GM19467 (cell line): ENCODE results near the gene PRRT4.

Source experiments
- ATAC-seq: cut with Tn5 transposase; IDR thresholded peaks from one replicate; pipeline ENCODE4 v1.9.1; 2021; ENCODE audit warnings: mild to moderate bottlenecking, moderate library complexity; ENCODE audit not compliant: unreplicated experiment

PRRT4 gene

GRCh38 chr7:128376077-128376476 is 14.6 kb upstream of the PRRT4 start:
- ATAC-seq: no peak

- ATAC-seq: no peak
Measured at GRCh38 chr7:128374041-128374440, 12.6 kb upstream of the PRRT4 start.

DNA sequence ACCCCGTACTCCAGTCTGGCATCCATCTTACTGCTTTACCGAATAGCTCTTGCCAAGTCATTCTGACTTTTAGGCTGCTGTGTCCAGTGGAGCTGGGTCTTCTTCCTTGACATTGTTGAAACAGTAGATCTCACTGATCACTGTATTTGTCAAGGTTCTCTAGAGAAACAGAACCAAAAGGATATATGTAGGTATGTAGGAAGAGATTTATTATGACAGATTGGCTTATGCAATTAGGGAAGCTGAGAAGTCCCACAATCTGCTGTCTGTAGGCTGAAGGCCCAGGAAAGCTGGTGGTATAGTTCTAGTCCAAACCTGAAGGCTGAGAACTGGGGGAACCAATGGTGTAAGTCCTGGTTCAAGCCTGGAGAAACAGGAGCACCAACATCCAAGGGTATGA is 12.1 kb upstream of the PRRT4 start:
- no peak for ATAC-seq

- ATAC-seq: no peak
Measured at GRCh38 chr7:128370491-128370890, 9.0 kb upstream of the PRRT4 start.

- no peak for ATAC-seq
Measured at GRCh38 chr7:128366986-128367385, 5.5 kb upstream of the PRRT4 start.

DNA sequence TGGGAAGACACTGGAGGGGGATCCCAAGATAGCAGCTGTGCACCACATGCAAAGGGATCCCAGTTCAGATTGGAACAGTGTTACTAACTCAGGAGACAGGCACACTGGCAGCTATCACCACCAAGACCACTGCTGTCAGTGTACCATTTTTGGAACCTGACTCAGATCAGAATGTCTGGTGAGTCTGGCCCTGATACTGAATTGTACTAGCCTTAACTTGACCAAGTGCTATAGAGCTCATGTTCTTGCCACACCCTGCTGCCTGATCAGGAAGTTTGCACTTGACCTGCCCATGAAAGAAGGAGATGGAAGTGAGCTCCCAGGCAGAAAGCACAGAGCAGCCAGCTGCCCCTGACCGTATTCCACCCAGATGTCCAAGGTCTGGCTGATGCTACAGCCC is 4.8 kb upstream of the PRRT4 start:
- ATAC-seq: no peak

DNA sequence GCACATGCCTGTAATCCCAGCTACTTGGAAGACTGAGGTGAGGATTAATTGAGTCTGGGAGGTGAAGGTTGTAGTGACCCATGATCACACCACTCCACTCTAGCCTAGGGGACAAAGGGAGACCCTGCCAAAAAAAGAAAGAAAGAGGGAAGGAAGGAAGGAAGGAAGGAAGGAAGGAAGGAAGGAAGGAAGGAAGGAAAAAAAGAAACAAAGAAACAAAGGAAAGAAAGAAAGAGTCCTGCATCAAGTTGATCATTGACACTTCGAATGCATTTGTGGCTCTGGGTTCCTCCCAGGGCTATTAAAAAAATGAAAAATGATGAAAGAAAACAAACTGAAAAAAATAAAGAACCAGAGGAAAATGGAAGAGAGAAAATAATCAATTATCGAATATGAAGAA is 3.9 kb upstream of the PRRT4 start:
- no peak for ATAC-seq

DNA sequence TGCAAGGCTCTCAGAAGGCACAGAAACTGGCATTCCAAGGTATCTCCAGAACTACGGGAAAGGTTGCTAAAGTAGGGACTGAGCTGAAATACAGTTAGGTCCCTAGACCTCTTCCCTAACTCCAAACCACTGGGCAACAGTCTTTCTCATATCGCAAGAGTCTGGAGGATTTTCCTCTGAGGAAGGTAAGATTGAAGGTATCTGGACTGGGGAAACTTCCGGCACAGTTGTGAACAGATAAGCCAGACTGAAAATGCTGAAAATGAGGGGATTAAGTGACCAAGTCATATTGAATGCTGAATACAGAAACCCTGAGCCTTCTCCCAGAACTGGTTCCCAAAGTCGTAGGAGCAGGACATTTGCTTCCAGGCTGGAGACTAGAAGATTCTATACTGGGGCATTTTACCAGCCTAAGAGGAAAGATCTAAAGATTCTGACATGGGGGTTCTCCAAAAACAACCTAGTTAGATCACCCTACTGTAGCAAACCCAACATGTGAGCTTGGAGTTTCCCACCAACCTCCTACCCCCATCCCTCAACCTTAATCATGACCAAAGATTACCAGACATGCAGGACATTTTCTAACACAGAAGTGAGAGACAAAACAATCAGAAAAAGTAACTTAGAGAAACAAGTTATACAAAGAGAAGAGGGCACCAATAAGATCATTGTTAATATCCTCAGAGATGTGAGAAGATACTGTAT is 2.8 kb upstream of the PRRT4 start:
- no peak for ATAC-seq

DNA sequence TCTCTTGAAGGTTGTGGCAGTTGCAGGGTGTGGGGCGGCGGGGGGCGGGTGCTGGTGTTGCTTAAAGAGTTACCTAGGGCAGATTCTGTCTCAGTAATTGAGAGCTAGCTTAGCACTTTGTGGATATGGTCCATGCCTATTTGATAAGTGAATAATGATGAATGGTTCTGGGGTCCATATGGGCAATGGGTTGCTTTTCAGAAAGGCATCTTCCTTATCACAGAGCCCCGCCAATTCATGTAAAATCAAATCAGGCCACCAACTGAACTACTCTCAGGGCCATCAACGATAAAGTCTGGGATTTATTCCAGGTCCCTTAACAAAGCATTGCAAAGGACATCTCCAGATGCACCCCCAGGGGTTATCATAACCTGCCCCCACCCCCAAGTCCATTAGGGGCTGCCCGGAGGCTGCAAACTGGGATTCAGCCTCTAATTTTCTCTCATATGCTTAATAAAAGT is 1.8 kb upstream of the PRRT4 start:
- ATAC-seq: no peak

- no peak for ATAC-seq
Measured at GRCh38 chr7:128362670-128363069, 1.2 kb upstream of the PRRT4 start.

DNA sequence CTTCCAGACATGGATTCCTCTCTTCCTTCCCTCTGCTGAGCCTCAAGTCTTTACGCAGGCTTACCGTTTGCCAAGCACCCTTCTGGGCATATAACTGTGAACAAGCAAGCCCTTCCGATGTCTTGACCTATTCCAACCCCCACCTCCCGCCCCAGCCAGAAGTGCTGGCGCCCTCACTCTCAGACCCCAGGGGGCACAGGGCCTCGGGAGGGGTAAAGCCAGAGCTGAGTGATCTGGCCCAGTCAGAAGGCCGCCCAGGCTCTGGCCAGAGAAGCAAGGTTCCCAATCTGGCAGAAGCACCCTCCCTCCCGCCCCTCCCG is 1.2 kb downstream of the PRRT4 start:
- ATAC-seq: no peak

DNA sequence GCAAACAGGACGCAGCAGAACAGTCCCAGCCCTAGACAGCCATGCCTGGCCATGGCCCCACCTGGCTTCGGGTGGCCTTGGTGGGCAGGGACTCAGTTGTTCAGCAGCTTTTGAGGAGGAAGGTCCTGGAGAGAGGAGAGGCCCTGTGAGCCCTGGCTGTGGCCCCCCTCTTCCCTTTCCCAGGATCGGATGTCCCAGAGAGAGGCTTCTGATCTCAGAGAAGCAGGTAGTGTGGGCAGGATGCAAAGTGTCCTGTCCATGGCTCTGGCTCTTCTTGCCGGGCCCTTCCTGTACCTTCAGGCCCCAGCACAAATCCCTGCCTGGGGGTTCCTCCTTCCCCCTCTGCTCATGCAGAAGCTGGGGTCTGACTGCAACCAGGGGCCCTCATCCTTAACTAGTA is 1.6 kb downstream of the PRRT4 start:
- ATAC-seq: no peak

DNA sequence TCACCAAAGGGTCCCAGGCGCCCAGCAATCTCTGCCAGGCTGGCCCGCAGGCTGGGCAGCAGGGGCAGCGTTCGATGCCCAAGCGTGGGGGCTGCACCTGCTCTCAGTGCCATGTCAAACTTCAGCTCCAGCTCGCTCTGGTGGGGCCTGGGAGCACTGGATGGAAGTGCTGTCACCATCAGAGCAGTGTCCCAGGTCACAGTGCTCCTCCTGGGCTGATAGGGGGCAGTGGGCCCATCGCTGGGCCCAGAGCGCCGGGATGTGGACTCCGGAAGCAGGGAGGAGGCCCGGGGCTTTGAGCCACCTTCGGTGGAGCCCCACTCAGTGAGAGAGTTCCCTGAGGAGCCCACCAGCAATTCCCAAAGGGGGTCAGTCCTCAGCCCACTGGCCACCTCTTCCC is 2.2 kb downstream of the PRRT4 start:
- ATAC-seq: no peak

DNA sequence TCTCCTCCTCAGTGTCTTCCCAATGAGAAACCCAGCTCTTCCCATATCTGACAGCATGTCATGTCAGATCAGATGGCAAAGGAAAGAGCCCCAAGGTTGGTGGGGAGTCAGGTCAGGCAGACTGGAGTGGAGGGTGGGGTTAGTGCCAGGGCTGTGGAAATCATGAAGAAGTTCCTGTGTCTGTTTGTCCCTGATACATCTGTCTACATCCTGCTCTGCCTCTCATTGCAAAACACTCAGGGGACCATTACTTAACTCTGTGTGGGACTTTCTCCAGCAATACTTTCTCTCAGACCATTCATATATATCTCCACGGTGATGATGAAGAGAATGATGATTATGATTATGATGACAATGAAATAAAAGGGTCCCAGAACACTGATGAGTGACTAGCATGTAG is 3.3 kb downstream of the PRRT4 start:
- ATAC-seq: no peak

DNA sequence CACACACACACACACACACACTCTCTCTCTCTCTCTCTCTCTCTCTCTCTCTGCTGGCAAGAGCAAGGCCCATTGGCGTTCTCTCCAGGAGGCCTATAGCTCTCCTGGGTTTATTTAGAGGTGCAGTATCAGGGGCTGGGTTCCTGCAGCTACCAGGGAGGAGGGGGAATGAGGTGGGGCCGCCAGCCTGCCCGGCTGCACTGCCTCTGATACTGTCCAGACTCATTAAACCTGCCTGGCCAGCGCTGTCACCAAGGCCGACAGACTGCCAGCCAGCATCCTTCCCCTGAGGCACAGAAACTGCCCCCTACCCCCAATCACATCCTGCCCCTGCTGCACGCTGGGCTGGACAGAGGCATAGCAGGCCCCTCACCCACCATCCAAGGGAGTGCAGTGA is 4.3 kb downstream of the PRRT4 start:
- no peak for ATAC-seq

DNA sequence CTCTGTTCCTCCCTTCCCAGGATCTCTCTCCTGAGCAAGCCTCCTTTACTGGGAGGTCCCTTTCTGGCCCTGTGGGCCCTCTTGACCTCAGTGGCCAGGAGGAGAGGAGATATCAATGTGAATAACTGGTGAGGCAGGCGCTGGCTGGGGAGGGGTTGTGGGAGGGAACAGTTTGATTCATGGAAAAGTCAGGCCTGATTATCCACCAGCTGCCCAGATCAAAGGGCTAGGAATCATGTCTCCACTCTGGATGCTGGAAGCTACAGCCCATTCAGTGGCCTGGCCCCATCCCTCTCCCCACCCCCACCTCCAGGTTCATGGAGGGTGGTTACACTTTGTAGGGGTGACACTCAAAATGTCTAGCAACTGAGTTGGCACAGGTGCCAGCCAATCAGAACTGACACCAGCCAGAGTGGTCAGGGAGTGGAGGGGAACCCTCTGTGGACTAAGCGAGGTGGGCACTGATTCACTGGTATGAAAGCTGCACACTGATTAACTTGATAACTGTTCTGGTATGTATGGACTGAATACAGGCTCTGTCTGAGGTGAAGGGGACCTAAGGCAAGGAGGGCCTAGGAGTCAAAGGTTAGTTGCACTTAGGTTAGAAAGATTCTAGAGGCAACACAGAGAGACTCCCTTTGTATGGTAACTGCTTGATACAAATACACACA is 4.8 kb downstream of the PRRT4 start:
- no peak for ATAC-seq

DNA sequence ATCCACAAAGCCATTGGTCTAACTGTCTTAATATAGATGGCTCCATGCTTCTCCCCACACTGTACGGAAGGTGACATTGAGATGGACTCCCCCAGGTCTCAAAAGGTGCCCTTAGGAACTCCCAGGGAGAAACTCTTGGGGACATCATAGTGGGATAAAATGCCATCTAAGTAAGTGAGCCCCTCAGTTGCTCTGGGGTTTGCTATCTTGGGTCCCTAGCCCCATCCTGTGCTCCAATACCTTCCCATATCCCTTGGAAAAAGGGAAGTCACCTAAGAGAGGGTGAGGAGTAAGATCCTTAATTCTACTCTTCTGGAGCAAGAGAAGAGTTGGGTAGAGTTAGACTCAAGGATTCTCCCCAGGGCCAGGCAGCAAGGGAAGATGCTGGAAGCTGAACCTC is 7.9 kb downstream of the PRRT4 start:
- ATAC-seq: no peak

DNA sequence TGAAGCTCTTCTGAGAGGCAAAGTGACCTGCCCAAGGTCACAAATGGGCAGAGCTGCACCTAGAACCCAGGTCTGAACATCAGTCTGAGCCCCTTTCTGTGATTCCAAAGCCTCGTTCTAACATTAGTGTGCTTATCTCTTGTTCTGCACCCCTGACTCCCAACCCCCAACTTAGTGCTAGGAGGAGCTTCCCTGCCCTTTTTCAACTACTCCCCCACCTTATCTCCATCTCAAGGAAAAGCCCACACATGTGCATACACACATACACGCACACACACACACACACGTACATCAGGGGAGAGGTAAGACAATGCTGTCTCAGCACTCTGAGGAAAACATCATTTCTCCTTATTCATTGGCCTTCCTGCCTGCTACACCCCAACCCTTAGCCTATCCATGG is 8.3 kb downstream of the PRRT4 start:
- no peak for ATAC-seq

DNA sequence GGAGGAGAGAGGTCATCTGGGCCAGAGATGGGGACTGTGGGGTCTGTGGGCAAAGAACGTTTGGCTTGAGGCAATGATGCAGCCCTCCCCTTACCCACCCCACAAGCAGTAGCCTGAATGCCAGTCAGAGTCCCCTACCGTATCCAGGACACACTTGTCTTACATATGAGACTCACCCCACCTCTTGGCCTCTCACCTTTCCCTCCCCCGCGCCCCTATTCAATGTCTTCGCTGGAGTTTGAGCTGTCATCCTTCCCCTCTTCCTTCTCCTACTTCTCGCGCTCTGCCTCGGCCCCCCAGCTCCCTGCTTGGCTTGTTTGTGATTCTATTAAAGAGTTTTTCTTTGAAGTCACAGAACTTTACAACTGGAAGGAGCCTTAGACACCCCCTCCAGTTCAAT is 8.9 kb downstream of the PRRT4 start:
- ATAC-seq: no peak

DNA sequence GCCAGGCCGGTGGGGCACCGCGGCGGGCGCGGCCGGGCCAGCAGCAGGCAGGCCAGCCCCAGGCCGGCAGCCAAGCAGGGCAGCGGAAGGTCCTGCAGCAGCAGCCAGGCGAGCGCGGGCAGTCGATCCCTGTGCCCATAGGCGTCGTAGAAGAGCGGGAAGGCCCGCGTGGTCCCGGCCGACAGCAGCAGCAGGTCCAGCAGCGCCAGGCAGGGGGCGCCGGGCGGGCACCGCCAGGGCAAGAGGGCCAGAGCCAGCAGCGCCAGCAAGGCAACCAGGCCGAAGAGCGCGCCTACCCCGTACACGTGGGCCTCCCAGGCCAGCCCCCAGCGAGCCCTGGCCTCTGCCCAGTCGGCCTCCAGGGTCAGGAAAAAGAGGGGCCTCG is 9.3 kb downstream of the PRRT4 start:
- no peak for ATAC-seq

DNA sequence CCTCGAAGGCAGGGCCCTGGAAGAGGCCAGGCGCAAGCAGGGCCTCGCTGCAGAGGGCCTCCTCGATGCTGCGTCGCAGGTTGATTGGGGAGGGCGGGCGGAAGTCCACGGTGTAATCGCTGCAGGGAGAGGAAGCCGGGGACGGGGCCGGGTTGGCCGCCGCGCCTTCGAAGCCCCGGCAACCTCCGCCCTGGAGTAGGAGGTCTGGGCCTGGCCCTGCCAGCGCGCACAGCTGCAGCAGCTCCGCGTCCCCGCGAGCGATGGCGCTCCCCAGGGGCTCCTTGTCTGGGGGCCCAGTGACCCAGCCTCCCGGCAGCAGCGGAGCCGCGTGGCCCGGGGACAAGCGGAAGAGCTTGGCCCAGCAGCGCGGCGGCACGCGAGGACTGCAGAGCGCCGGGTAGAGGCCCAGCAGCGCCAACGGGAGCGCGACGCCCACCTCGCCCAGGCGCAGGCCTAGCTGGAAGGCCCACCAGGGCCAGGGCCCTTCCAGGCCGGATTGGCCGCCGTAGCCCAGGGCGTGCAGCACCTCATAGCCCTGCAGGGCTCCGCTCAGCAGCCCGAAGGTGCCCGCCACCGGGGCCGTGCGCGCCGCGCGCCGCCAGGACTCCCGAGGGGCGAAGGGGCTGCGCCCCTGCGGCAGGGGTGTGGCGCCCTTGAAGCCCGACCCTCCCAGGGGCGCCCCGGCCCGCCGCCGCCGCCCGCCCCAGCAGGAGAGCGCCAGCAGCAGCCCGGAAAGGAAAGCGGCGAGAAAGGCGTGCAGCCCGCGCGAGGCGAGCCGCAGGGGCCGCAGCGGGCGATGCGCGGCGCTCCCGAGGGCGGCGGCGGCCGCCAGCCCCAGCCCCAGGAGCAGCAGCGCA is 10.0 kb downstream of the PRRT4 start:
- ATAC-seq: no peak

GRCh38 chr7:128350708-128351295 is 10.7 kb downstream of the PRRT4 start:
- ATAC-seq: no peak
